Measurements from ENCODE around the gene UBALD2. TPM values are rescaled to one million over a fixed set of nuclear protein-coding genes. Genes with fewer than 3 reads are reported as not detected.

Gene UBALD2
- total RNA-seq, 1 experiment from 2014 or later: 87.9 TPM

DNA sequence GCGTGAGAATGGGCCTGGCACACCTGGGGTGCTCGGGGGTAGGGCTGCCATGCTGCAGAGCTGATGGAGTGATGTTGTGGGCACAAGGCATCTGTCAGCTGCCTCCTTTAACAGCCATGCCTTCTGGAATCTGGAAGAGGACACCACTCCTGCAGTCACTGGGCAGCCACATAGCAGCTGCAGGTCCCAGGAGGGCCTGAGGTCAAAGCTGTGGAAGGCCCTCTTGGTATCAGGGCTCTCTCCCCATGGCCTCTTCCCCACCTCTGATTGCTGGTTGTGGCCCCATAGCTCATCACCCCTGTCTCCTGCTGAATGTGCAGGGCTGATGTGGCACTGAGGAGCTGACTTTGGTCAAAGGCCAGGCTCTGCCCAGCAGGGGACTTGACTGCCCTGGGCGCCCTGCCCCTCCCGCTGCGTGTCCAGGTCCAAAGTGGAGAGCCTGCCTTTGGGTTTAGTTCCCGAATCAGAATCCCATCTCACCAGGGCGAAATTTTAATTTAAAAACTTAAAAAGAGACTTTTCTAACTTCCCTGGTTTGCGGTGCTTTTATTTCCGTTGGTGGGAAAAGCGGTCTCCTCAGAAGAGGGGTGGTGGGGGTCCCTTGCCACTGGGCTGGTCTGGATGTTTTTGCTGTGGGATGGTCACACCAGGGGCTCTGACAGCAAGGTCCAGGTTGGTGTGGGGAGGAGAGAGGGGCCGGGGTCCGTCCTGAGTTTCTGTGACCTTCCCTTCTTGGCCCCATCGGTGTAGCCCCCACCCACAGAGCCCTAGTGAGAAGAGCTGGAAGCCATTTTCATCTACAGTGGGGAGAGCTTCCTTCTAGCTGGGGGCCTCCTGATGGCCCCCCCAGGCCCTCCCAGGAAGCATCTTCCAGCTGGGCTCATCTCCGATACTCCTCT, 5.9 kb downstream of the UBALD2 start:
- H3K4me1 Mint-ChIP-seq (ENCODE audit: low read depth, unreplicated experiment): peaks cover 9% of the 10 kb centered on the region
- TF ChIP-seq, protein P1, sequence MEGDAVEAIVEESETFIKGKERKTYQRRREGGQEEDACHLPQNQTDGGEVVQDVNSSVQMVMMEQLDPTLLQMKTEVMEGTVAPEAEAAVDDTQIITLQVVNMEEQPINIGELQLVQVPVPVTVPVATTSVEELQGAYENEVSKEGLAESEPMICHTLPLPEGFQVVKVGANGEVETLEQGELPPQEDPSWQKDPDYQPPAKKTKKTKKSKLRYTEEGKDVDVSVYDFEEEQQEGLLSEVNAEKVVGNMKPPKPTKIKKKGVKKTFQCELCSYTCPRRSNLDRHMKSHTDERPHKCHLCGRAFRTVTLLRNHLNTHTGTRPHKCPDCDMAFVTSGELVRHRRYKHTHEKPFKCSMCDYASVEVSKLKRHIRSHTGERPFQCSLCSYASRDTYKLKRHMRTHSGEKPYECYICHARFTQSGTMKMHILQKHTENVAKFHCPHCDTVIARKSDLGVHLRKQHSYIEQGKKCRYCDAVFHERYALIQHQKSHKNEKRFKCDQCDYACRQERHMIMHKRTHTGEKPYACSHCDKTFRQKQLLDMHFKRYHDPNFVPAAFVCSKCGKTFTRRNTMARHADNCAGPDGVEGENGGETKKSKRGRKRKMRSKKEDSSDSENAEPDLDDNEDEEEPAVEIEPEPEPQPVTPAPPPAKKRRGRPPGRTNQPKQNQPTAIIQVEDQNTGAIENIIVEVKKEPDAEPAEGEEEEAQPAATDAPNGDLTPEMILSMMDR (IDR thresholded peaks at IDR 0.05; ENCODE audit: unreplicated experiment): no peak
- H3K4me3 Mint-ChIP-seq (ENCODE audit: low read depth, unreplicated experiment): no peak overlapping the region
- DNase-seq: no peak
- no peak overlapping the region for H3K27ac Mint-ChIP-seq (ENCODE audit: unreplicated experiment)
- H3K27me3 Mint-ChIP-seq (ENCODE audit: unreplicated experiment): no peaks in the 10 kb centered on the region
- intact Hi-C loops (cut with micrococcal nuclease; ENCODE audit: unreplicated experiment): no loop called here
- no peaks in the 10 kb centered on the region for H3K9me3 Mint-ChIP-seq (ENCODE audit: low read depth, unreplicated experiment)
- CTCF ChIA-PET: interaction anchor here (1.0 kb wide), 1 partner anchor 9 kb away, joined by 3 read pairs; no protein-coding TSS in a partner anchor
- peaks cover 73% of the 10 kb centered on the region for H3K36me3 Mint-ChIP-seq (ENCODE audit: insufficient read depth, unreplicated experiment)
- no TSS peak for BruUV-seq (replicated peaks)

DNA sequence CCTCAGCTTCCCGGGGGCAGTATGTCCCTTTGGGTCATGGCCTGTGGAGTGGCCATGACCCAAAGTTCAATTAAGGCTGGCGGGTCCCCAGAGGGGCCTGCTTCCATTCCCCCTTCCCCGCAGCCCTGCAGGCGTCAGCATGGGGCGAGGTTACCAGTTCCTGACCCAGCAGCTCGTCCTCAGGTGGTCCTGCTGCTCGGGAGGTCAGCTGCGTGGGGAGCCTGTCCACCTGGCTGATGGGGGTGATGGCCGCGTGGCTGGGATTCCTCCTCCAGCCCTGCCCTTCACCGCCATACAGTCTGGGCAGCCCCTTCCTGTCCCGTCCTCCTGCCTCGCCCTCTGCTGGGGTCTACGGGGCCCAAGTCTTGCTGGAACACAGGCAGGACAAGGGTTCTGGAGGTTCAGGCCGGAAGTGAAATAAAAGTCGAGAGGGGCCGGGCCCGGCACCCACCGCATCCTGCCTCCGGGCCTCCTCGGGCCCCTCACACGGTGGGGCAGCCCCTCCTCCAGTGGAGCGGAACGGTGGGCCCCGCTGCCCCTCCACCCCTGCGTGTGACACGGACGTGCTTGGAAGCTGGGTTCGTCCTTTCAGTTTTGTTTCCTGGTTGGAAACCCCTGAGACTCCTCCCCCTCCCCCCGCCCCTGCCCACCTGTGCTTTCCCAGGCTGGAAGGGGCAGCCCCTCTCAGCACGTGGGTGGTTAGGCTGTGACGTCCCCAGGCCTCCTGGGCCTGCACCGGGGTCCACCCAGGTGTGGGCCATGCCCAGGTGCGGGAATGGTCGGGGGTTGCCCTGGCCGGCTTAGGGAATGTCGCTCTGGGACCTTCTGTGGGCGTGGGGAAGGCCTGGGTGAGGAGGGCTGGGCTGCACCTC, 6.8 kb downstream of the UBALD2 start:
- Mint-ChIP-seq H3K4me1 (ENCODE audit: low read depth, unreplicated experiment) (peaks cover 9% of the 10 kb centered on the region), H3K27me3 (ENCODE audit: unreplicated experiment) (no peaks in the 10 kb centered on the region), H3K9me3 (ENCODE audit: low read depth, unreplicated experiment) (no peaks in the 10 kb centered on the region), H3K27ac (ENCODE audit: unreplicated experiment) (no peak overlapping the region), H3K36me3 (ENCODE audit: insufficient read depth, unreplicated experiment) (peaks cover 67% of the 10 kb centered on the region), H3K4me3 (ENCODE audit: low read depth, unreplicated experiment) (no peak overlapping the region)
- DNase-seq: no peak
- CTCF ChIA-PET: interaction anchor here (0.7 kb wide), 1 partner anchor 15 kb away, joined by 3 read pairs; no protein-coding TSS in a partner anchor
- TF ChIP-seq, protein P1 (IDR thresholded peaks at IDR 0.05; ENCODE audit: unreplicated experiment): no peak
- intact Hi-C loops (cut with micrococcal nuclease; ENCODE audit: unreplicated experiment): no loop called here
- BruUV-seq (replicated peaks): no TSS peak

GRCh38 chr17:76272541-76273444, 7.6 kb downstream of the UBALD2 start:
- H3K9me3 Mint-ChIP-seq (ENCODE audit: low read depth, unreplicated experiment): no peaks in the 10 kb centered on the region
- H3K36me3 Mint-ChIP-seq (ENCODE audit: insufficient read depth, unreplicated experiment): peaks cover 58% of the 10 kb centered on the region
- H3K4me3 Mint-ChIP-seq (ENCODE audit: low read depth, unreplicated experiment): no peak overlapping the region
- H3K27ac Mint-ChIP-seq (ENCODE audit: unreplicated experiment): no peak overlapping the region
- DNase-seq: no peak
- no TSS peak for BruUV-seq (replicated peaks)
- H3K27me3 Mint-ChIP-seq (ENCODE audit: unreplicated experiment): no peaks in the 10 kb centered on the region
- TF ChIP-seq, protein P1 (IDR thresholded peaks at IDR 0.05; ENCODE audit: unreplicated experiment): no peak
- CTCF ChIA-PET: interaction anchor here (0.7 to 2.0 kb wide), 2 partner anchors 14 to 152 kb away, joined by 3 to 10 read pairs; no protein-coding TSS in a partner anchor
- H3K4me1 Mint-ChIP-seq (ENCODE audit: low read depth, unreplicated experiment): peaks cover 11% of the 10 kb centered on the region
- intact Hi-C loops (cut with micrococcal nuclease; ENCODE audit: unreplicated experiment): no loop called here

Data from Calu3 (cell line).